GM12801 (cell line): ENCODE results near the gene VSTM2B.

Experiments
- TF ChIP-seq, protein P1 (sequence below): IDR thresholded peaks from one replicate; pipeline ENCODE4 v1.5.1; 2011; ENCODE audit warnings: control low read depth; ENCODE audit not compliant: insufficient read length; ENCODE audit errors: extremely low read depth

The VSTM2B gene

DNA sequence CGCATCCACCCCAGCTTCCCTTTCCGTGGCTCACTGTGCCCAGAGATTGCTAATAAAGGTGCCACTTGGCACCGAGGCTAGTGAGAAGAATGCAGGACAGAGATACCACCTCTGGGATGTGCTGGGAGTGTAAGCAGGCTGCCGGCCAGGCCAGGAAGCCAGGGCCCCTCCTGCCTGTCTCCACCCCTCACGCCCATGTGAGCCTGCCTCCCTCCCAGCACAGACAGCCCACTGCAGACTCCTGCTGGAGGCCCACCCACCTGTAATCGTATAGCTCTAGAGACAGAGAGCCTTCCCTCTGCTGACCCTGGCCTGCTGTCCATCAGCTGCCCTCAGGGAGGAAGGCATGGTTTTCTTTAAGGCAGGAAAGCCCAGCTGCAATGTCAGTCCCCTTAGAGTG is 13.9 kb downstream of the VSTM2B start:
- TF ChIP-seq, protein P1, sequence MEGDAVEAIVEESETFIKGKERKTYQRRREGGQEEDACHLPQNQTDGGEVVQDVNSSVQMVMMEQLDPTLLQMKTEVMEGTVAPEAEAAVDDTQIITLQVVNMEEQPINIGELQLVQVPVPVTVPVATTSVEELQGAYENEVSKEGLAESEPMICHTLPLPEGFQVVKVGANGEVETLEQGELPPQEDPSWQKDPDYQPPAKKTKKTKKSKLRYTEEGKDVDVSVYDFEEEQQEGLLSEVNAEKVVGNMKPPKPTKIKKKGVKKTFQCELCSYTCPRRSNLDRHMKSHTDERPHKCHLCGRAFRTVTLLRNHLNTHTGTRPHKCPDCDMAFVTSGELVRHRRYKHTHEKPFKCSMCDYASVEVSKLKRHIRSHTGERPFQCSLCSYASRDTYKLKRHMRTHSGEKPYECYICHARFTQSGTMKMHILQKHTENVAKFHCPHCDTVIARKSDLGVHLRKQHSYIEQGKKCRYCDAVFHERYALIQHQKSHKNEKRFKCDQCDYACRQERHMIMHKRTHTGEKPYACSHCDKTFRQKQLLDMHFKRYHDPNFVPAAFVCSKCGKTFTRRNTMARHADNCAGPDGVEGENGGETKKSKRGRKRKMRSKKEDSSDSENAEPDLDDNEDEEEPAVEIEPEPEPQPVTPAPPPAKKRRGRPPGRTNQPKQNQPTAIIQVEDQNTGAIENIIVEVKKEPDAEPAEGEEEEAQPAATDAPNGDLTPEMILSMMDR, result no peak

- TF ChIP-seq, protein P1, result no peak
Observed at GRCh38 chr19:29540114-29540513, 14.3 kb downstream of the VSTM2B start.

- TF ChIP-seq, protein P1, result no peak
Observed at GRCh38 chr19:29541473-29542253, 15.9 kb downstream of the VSTM2B start.

- TF ChIP-seq, protein P1, result no peak
Observed at GRCh38 chr19:29542327-29542726, 16.5 kb downstream of the VSTM2B start.

GRCh38 chr19:29542776-29543175 is 17.0 kb downstream of the VSTM2B start:
- TF ChIP-seq, protein P1, result no peak

- TF ChIP-seq, protein P1, result no peak
Observed at GRCh38 chr19:29543381-29543780, 17.6 kb downstream of the VSTM2B start.

GRCh38 chr19:29544656-29545360 is 19.0 kb downstream of the VSTM2B start:
- TF ChIP-seq, protein P1, result no peak
